Activated CD4-positive, alpha-beta T cell treated with anti-CD3 and anti-CD28 coated beads for 24 hours (primary cell): ENCODE data around the gene DYNLRB1.
A peak's percentile ranks its signal among the peaks of the same experiment; 100 is the strongest.
"Not testable (repeated sequence)": the region's sequence is repeated elsewhere in the genome, so short reads cannot be mapped to it uniquely, and the experiment has no call there.

Source experiments
- DNase-seq, 2 donors: peaks; one replicate each; pipeline ENCODE4 v3.0.0-alpha.2; 2020; ENCODE audit warnings: low read depth in 2 of 2

Gene DYNLRB1

DNA sequence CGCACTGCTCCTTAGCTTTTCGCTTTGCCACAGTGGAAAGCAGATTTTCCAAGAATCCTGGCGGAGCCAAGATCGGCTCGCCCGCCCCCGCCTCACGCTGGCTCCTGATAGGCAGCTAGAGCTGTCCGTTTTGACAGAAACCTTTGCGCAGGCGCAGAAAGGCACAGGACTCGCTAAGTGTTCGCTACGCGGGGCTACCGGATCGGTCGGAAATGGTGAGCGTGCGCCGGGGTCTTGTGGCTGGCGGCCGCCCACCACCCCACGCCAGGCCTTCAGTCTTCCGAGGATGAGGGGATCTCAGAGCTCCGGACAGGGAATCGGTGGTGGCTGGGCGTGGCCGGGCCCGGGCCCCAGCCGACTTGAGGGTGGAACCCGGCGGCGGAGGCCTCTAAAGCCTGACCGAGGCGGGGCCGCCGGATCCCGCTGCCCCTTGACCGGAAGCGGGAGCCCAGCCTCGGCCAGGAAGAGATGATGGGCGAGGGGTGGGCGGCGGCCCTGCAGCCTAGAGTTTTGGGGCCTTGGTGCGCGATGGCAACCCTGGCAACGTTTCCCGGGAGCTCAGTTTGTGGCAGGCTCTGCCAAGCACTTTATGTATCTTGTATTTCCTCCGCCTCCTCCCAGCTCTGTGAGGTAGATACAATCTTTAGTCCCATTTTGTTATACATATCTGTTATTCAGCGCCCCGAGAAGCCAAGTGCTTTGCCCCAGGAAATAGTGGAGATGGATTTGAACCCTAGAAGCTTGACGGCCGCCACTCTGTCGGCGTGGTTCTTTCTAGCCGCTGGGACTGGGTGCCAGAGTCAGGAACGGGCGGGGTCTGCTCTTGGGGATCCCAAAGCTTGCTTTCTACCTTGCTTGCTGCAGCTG lies at the start of gene DYNLRB1:
Gene DYNLRB1, plus strand, starts transcription at position 176 of the 867 bp plus-strand sequence. Its CDS starts 37 bp downstream, at position 213.
- DNase-seq = peak; percentile 94 to 97

DNA sequence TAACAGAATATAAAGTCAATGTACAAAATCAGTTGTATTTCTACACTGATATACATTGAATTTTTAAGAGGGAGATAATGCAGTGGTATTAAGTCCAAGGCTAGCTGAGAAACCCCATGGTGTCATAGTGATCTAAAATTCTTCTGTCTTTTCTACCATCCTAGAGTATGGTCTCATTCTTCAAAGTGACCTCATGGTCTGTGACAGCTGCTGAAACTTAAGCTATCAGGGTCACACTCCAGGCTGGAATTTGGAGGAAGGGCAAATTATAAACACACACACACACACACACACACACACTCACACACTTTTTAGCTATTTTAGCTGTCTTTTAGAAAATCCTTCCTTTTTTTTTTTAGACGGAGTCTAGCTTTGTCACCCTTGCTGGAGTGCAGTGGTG lies 47.3 kb upstream of the DYNLRB1 start:
- no peak for DNase-seq

DNA sequence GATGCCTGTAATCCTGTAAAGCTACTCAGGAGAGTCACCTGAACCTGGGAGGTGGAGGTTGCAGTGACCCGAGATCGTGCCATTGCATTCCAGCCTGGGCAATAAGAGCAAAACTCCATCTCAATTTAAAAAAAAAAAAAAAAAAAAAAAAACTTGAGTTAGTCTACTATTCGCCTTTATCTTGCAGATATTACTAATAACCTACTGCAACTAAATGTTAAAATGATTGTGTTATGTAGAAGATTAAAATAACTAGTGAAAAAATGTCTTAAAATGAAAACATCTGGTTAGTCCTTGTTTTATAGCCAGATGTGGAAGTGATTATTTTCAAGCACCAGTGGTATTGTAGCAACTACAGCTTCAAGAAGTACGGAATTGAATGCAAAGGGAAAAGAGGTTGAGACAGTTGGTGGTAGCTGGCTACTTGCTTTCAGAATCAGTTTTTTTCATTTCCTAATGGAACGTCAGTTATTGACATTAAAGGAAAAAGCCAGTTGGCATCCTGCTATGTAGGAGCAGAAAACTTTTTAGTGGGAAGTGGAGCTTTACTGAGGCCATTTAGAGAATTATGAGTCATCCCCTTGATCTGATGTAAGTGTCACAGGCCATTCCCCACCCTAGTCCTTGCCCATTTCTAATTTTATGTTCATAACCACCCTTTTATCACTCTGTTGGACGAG lies 43.8 kb upstream of the DYNLRB1 start:
- DNase-seq = no peak

GRCh38 chr20:34473262-34473883 lies 42.8 kb upstream of the DYNLRB1 start:
- peak in 1 of 2 donors; percentile 8 for DNase-seq

DNA sequence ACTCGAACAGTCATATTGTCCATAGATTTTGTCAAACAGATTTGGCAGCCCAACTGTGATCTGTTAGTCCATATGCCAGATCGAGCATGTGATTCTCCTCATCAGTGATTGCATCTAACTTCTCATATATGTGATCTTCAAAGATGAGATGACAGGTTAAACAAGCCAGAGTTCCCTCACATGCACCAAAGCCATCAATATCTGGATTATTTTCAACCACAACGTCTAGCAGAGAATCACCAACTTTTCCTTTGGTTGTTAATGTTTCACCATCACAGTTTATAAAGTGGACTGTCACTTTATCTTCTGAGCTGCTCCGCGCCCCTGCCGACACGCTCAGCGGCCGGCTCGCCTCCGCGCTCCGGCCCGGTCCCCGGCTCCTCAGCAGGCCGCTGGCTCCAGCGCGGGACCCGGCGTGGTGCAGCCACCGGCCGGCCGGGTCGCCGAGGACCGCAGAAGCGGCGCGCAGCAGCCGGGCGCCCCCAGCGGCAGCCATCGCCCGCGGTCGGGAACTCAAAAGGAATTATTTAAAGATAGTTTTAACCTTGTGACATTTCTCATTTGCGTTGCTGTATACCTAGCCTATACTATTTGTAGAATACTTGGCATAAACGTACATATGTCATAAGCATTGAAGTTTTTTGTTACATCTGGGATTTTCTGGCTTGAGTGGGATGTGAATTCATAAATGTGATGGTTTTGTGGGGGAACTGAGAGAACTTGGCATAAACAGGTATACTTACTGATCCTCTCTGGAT lies 40.1 kb upstream of the DYNLRB1 start:
- peak in 1 of 2 donors; percentile 27 for DNase-seq

- no peak for DNase-seq
These were observed 36.6 kb upstream of the DYNLRB1 start for GRCh38 chr20:34479627-34480026.

- not testable (repeated sequence) for DNase-seq
These were observed 34.1 kb upstream of the DYNLRB1 start for GRCh38 chr20:34482154-34482553.

- DNase-seq = not testable (repeated sequence)
These were observed 32.5 kb upstream of the DYNLRB1 start for GRCh38 chr20:34483585-34484220.

DNA sequence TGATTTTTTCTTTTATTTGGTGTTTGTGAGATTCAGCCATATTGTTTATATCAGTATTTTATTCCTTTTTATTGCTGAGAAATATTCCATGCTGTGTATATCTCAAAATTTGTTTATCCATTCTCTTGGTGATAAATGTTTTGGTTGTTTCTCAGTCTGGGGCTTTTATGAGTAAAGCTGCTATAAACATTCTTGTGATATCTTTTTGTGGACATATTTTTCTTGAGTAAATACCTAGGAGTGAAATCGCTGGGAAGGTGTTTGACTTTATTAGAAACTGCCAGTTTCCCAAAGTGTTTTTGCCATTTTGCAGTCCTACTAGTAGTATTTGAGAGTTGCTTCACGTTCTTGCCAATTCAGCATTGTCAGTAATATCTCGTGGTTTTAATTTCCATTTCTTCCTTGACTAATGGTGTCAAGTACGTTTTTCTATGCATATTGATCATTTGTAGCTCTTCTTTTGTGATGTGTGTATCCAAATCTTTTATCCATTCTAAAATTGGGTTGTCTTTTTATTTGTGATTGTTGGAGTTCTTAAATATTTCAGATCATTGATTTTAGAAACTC lies 31.1 kb upstream of the DYNLRB1 start:
- no peak for DNase-seq

GRCh38 chr20:34491226-34491931 lies 24.8 kb upstream of the DYNLRB1 start:
- no peak for DNase-seq

DNA sequence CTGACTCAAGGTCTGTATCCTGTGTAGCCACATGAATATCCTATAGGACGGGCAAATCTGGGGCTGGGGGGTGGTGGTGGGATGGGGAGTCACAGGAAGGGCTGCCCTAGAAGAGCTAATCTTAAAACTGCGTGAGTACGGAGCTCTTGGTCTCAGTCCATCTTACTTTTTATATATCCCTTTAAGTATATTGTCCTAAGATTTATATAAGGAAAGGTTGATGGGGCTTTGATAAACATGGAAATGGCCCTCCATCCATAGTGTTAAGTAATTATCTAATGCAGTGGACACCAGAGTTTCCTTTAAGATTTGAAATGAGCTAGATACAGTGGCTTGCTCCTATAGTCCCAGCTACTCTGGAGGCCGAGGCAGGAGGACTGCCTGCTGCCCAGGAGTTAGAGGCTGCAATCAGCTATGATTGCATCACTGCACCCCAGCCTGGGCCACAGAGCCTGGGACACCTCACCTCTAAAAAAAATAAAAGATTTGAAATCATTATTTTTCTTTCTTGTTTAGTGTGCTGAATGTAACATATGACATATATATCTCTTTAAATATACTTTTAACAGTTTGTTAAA lies 24.2 kb upstream of the DYNLRB1 start:
- no peak for DNase-seq

- DNase-seq = no peak
These were observed 22.6 kb upstream of the DYNLRB1 start for GRCh38 chr20:34493646-34494045.

DNA sequence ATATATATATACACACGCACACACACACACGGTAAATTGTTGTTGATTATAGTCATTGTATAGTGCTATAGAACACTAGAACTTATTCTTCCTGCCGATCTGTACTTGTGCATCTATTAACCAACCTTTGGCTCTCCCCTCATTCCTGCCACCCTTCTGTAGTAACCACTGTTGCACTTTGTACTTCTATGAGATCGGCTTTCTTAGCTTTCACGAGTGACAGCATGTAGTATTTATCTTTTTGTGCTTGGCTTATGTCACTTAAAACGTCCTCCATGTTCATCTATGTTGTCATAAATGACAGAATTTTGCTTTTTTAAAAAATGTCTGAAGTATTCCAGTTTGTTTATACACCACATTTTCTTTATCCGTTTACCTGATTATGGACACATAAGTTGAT lies 20.9 kb upstream of the DYNLRB1 start:
- no peak for DNase-seq

DNA sequence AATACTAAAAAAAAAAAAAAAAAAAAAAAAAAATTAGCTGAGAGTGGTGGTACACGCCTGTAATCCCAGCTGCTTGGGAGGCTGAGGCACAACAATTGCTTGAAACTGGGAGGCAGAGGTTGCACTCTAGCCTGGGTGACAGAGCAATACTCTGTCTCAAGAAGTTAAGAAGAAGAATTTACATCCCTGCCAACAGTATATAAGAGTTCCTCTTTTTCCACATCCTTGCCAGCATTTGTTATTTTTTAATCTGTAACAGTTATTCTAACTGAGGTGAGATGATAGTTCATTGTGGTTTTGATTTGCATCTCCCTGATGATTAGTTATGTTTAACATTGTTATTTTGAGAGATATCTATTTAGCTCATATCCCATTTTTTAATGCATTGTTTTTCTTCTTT lies 20.3 kb upstream of the DYNLRB1 start:
- DNase-seq = no peak

DNA sequence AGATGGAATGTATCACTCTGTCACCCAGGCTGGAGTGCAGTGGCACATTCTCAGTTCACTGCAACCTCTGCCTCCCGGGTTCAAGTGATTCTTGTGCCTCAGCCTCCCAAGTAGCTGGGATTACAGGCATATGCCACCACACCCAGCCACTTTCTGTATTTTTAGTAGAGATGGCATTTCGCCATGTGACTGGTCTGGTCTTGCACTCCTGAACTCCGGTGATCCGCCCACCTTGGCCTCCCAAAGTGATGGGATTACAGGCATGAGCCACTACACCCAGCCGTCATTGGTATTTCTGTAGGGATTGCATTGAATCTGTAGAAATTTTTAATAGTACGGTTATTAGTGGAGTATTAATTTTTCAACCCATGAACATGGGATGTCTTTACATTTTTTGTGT lies 18.6 kb upstream of the DYNLRB1 start:
- not testable (repeated sequence) for DNase-seq

- no peak for DNase-seq
These were observed 15.4 kb upstream of the DYNLRB1 start for GRCh38 chr20:34500823-34501222.

GRCh38 chr20:34506480-34506879 lies 9.7 kb upstream of the DYNLRB1 start:
- DNase-seq = no peak

DNA sequence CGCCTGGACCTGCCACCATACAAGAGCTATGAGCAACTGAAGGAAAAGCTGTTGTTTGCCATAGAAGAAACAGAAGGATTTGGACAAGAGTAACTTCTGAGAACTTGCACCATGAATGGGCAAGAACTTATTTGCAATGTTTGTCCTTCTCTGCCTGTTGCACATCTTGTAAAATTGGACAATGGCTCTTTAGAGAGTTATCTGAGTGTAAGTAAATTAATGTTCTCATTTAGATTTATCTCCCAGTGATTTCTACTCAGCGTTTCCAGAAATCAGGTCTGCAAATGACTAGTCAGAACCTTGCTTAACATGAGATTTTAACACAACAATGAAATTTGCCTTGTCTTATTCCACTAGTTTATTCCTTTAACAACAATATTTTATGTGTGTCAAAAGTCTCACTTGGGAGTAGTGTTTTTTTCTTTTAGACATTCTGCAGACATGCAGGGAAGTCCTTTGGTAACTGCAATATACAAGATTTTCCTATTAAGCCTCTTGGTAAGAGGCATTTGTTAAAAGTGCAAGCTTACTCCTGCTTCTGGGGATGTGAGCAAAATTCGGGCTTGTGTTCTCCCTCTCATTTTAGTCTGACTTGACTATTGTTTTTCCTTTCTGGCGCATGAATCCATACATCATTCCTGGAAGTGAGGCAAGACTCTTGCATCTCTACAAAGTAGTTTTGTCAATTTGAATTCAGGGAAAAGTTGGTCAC lies 8.4 kb upstream of the DYNLRB1 start:
- no peak for DNase-seq

GRCh38 chr20:34510575-34510974 lies 5.6 kb upstream of the DYNLRB1 start:
- DNase-seq = no peak
